Measurements from ENCODE around the gene SPRR1A. TPM values are rescaled to one million over a fixed set of nuclear protein-coding genes. Genes with fewer than 3 reads are reported as not detected.

Gene SPRR1A
- total and polyA plus RNA-seq, 9 donors: not detected

GRCh38 chr1:152959273-152959672 is 24.6 kb upstream of the SPRR1A start:
- WGBS (ENCODE audit: insufficient coverage): no CpG with 5 or more reads among the region's 3 CpGs

GRCh38 chr1:152959801-152960451 is 24.0 kb upstream of the SPRR1A start:
- no peak overlapping the region for H3K4me3 ChIP-seq (ENCODE audit: low read length)
- 90% methylated on average over 9 of the region's 10 CpGs for WGBS (ENCODE audit: insufficient coverage)
- no peaks in the 10 kb centered on the region for H3K27me3 ChIP-seq (ENCODE audit: control insufficient read depth, insufficient read depth, low read length)
- no peak overlapping the region for H3K27ac ChIP-seq (ENCODE audit: low read length)
- H3K9me3 ChIP-seq (replicated peaks; ENCODE audit: control insufficient read depth, low read depth, low read length): no peaks in the 10 kb centered on the region
- no peak for DNase-seq
- H3K36me3 ChIP-seq (ENCODE audit: control insufficient read depth, insufficient read depth, low read length): no peaks in the 10 kb centered on the region
- H3K4me1 ChIP-seq (ENCODE audit: control insufficient read depth, insufficient read depth, low read length): no peaks in the 10 kb centered on the region

More at GRCh38 chr1:152959273-152959672, 24.6 kb upstream of the SPRR1A start:
- H3K36me3 ChIP-seq (ENCODE audit: control insufficient read depth, insufficient read depth, low read length): no peaks in the 10 kb centered on the region
- H3K27ac ChIP-seq (ENCODE audit: low read length): no peak overlapping the region
- no peaks in the 10 kb centered on the region for H3K9me3 ChIP-seq (replicated peaks; ENCODE audit: control insufficient read depth, low read depth, low read length)
- H3K4me1 ChIP-seq (ENCODE audit: control insufficient read depth, insufficient read depth, low read length): no peaks in the 10 kb centered on the region
- no peak for DNase-seq
- no peak overlapping the region for H3K4me3 ChIP-seq (ENCODE audit: low read length)
- no peaks in the 10 kb centered on the region for H3K27me3 ChIP-seq (ENCODE audit: control insufficient read depth, insufficient read depth, low read length)

- H3K27me3 ChIP-seq (ENCODE audit: control insufficient read depth, insufficient read depth, low read length): no peaks in the 10 kb centered on the region
- no peak for DNase-seq
- H3K4me3 ChIP-seq (ENCODE audit: low read length): no peak overlapping the region
- H3K9me3 ChIP-seq (replicated peaks; ENCODE audit: control insufficient read depth, low read depth, low read length): no peaks in the 10 kb centered on the region
- H3K27ac ChIP-seq (ENCODE audit: low read length): no peak overlapping the region
- H3K36me3 ChIP-seq (ENCODE audit: control insufficient read depth, insufficient read depth, low read length): no peaks in the 10 kb centered on the region
- H3K4me1 ChIP-seq (ENCODE audit: control insufficient read depth, insufficient read depth, low read length): no peaks in the 10 kb centered on the region
- WGBS (ENCODE audit: insufficient coverage): 60% methylated on average over 1 of the region's 10 CpGs
Measured at GRCh38 chr1:152960452-152961044, 23.3 kb upstream of the SPRR1A start.

GRCh38 chr1:152961226-152961891 is 22.5 kb upstream of the SPRR1A start:
- Histone ChIP-seq H3K4me3 (ENCODE audit: low read length) (no peak overlapping the region), H3K36me3 (ENCODE audit: control insufficient read depth, insufficient read depth, low read length) (no peaks in the 10 kb centered on the region), H3K4me1 (ENCODE audit: control insufficient read depth, insufficient read depth, low read length) (no peaks in the 10 kb centered on the region), H3K9me3 (replicated peaks; ENCODE audit: control insufficient read depth, low read depth, low read length) (no peaks in the 10 kb centered on the region), H3K27me3 (ENCODE audit: control insufficient read depth, insufficient read depth, low read length) (no peaks in the 10 kb centered on the region), H3K27ac (ENCODE audit: low read length) (no peak overlapping the region)
- 84% methylated on average over 3 of the region's 7 CpGs for WGBS (ENCODE audit: insufficient coverage)
- DNase-seq: no peak

GRCh38 chr1:152962876-152963415 is 20.9 kb upstream of the SPRR1A start:
- Histone ChIP-seq H3K4me3 (ENCODE audit: low read length) (no peak overlapping the region), H3K9me3 (replicated peaks; ENCODE audit: control insufficient read depth, low read depth, low read length) (no peaks in the 10 kb centered on the region), H3K4me1 (ENCODE audit: control insufficient read depth, insufficient read depth, low read length) (no peaks in the 10 kb centered on the region), H3K27ac (ENCODE audit: low read length) (no peak overlapping the region), H3K36me3 (ENCODE audit: control insufficient read depth, insufficient read depth, low read length) (no peaks in the 10 kb centered on the region), H3K27me3 (ENCODE audit: control insufficient read depth, insufficient read depth, low read length) (no peaks in the 10 kb centered on the region)
- no peak for DNase-seq
- WGBS (ENCODE audit: insufficient coverage): 75% methylated on average over 2 of the region's 2 CpGs

- WGBS (ENCODE audit: insufficient coverage): 77% methylated on average over 1 of the region's 1 CpG
- H3K36me3 ChIP-seq (ENCODE audit: control insufficient read depth, insufficient read depth, low read length): no peaks in the 10 kb centered on the region
- no peaks in the 10 kb centered on the region for H3K4me1 ChIP-seq (ENCODE audit: control insufficient read depth, insufficient read depth, low read length)
- H3K9me3 ChIP-seq (replicated peaks; ENCODE audit: control insufficient read depth, low read depth, low read length): no peaks in the 10 kb centered on the region
- no peaks in the 10 kb centered on the region for H3K27me3 ChIP-seq (ENCODE audit: control insufficient read depth, insufficient read depth, low read length)
- DNase-seq: no peak
- no peak overlapping the region for H3K4me3 ChIP-seq (ENCODE audit: low read length)
- no peak overlapping the region for H3K27ac ChIP-seq (ENCODE audit: low read length)
Measured at GRCh38 chr1:152964536-152964935, 19.3 kb upstream of the SPRR1A start.

- Histone ChIP-seq H3K27me3 (ENCODE audit: control insufficient read depth, insufficient read depth, low read length) (no peaks in the 10 kb centered on the region), H3K4me1 (ENCODE audit: control insufficient read depth, insufficient read depth, low read length) (no peaks in the 10 kb centered on the region), H3K4me3 (ENCODE audit: low read length) (no peak overlapping the region), H3K27ac (ENCODE audit: low read length) (no peak overlapping the region), H3K36me3 (ENCODE audit: control insufficient read depth, insufficient read depth, low read length) (no peaks in the 10 kb centered on the region), H3K9me3 (replicated peaks; ENCODE audit: control insufficient read depth, low read depth, low read length) (no peaks in the 10 kb centered on the region)
- no peak for DNase-seq
- 67% methylated on average over 2 of the region's 4 CpGs for WGBS (ENCODE audit: insufficient coverage)
Measured at GRCh38 chr1:152965853-152966252, 18.0 kb upstream of the SPRR1A start.

- no peak overlapping the region for H3K4me3 ChIP-seq (ENCODE audit: low read length)
- H3K9me3 ChIP-seq (replicated peaks; ENCODE audit: control insufficient read depth, low read depth, low read length): no peaks in the 10 kb centered on the region
- H3K27me3 ChIP-seq (ENCODE audit: control insufficient read depth, insufficient read depth, low read length): no peaks in the 10 kb centered on the region
- 75% methylated on average over 3 of the region's 7 CpGs for whole genome bisulfite sequencing (ENCODE audit: insufficient coverage)
- H3K36me3 ChIP-seq (ENCODE audit: control insufficient read depth, insufficient read depth, low read length): no peaks in the 10 kb centered on the region
- no peaks in the 10 kb centered on the region for H3K4me1 ChIP-seq (ENCODE audit: control insufficient read depth, insufficient read depth, low read length)
- no peak for DNase-seq
- H3K27ac ChIP-seq (ENCODE audit: low read length): no peak overlapping the region
Measured at GRCh38 chr1:152967201-152967600, 16.7 kb upstream of the SPRR1A start.

- Histone ChIP-seq H3K36me3 (ENCODE audit: control insufficient read depth, insufficient read depth, low read length) (no peaks in the 10 kb centered on the region), H3K4me3 (ENCODE audit: low read length) (no peak overlapping the region), H3K27me3 (ENCODE audit: control insufficient read depth, insufficient read depth, low read length) (no peaks in the 10 kb centered on the region), H3K4me1 (ENCODE audit: control insufficient read depth, insufficient read depth, low read length) (no peaks in the 10 kb centered on the region), H3K9me3 (replicated peaks; ENCODE audit: control insufficient read depth, low read depth, low read length) (no peaks in the 10 kb centered on the region), H3K27ac (ENCODE audit: low read length) (no peak overlapping the region)
- whole genome bisulfite sequencing (ENCODE audit: insufficient coverage): 33% methylated on average over 1 of the region's 2 CpGs
- no peak for DNase-seq
Measured at GRCh38 chr1:152968248-152968647, 15.6 kb upstream of the SPRR1A start.

GRCh38 chr1:152969036-152969435 is 14.8 kb upstream of the SPRR1A start:
- H3K4me1 ChIP-seq (ENCODE audit: control insufficient read depth, insufficient read depth, low read length): no peaks in the 10 kb centered on the region
- H3K27ac ChIP-seq (ENCODE audit: low read length): no peak overlapping the region
- H3K27me3 ChIP-seq (ENCODE audit: control insufficient read depth, insufficient read depth, low read length): no peaks in the 10 kb centered on the region
- no peak for DNase-seq
- no peaks in the 10 kb centered on the region for H3K36me3 ChIP-seq (ENCODE audit: control insufficient read depth, insufficient read depth, low read length)
- H3K9me3 ChIP-seq (replicated peaks; ENCODE audit: control insufficient read depth, low read depth, low read length): no peaks in the 10 kb centered on the region
- WGBS (ENCODE audit: insufficient coverage): 67% methylated on average over 1 of the region's 2 CpGs
- no peak overlapping the region for H3K4me3 ChIP-seq (ENCODE audit: low read length)

Measured in muscle of leg (tissue), 11 donors.